GM23248 (cell line): ENCODE measurements around the gene SIVA1.

Experiments used
- EZH2 ChIP-seq: fragments of 200-600 bp; sonication (generic); IDR thresholded peaks from 2 replicates; pipeline ENCODE4 v1.6.1; 2018; ENCODE audit warnings: antibody characterized with exemption, mild to moderate bottlenecking; ENCODE audit not compliant: insufficient read depth, poor library complexity, severe bottlenecking
- EZH2phosphoT487 ChIP-seq: fragments of 200-600 bp; sonication (generic); IDR thresholded peaks from 2 replicates; pipeline ENCODE4 v1.6.1; 2018; ENCODE audit warnings: antibody characterized with exemption, moderate library complexity, mild to moderate bottlenecking, low read depth; ENCODE audit not compliant: insufficient read depth

GRCh38 chr14:104781271-104782077 is 28.5 kb downstream of the SIVA1 start:
- no peak for TF ChIP-seq EZH2phosphoT487
- TF ChIP-seq EZH2 = no peak
